Panc1 (cell line): ENCODE measurements around the gene MAN1A1. TPM values are rescaled to one million over a fixed set of nuclear protein-coding genes. Genes with fewer than 3 reads are reported as not detected.
A peak's percentile ranks its signal among the peaks of the same experiment; 100 is the strongest.

ENCODE experiments used
- ATAC-seq: fragments of 200-7000 bp; cut with Tn5 transposase; 2 replicates; pipeline ENCODE4 v1.9.1; 2020; ENCODE audit warnings: mild to moderate bottlenecking, moderate library complexity
- BruUV-seq: library from RNA; stranded (reverse); fragments of 400-500 nt; replicated peaks from 2 replicates; lab custom pipeline; 2021; lab: Mats Ljungman, UMichigan
- CTCF ChIA-PET: fragments of 300-600 bp; sonication (Branson Sonifier 250); formaldehyde crosslinking; loops from one replicate; lab custom pipeline; 2022; ENCODE audit warnings: antibody characterized with exemption; lab: Charles Lee
- POLR2A ChIA-PET: fragments of 300-600 bp; sonication (Branson Sonifier 250); formaldehyde crosslinking; loops from one replicate; lab custom pipeline; 2022; ENCODE audit warnings: antibody characterized with exemption; lab: Charles Lee
- DNase-seq: peaks from one replicate; pipeline ENCODE4 v3.0.0-alpha.2; 2010; ENCODE audit warnings: low read depth, low spot score
- H3K27ac ChIP-seq: 2 replicates; pipeline ENCODE4 v1.5.1; 2011; ENCODE audit warnings: mild to moderate bottlenecking, low read length, inconsistent platforms
- H3K27me3 ChIP-seq: fragments of 200-500 bp; sonication (Bioruptor generic); 2 replicates; pipeline ENCODE4 v1.6.0; 2014; ENCODE audit warnings: low read length, inconsistent platforms; ENCODE audit not compliant: control insufficient read depth, insufficient read depth
- H3K36me3 ChIP-seq: fragments of 200-500 bp; sonication (Bioruptor generic); 2 replicates; pipeline ENCODE4 v1.5.1; 2014; ENCODE audit warnings: inconsistent platforms, mild to moderate bottlenecking, low read length, moderate library complexity; ENCODE audit not compliant: control insufficient read depth, insufficient read depth
- H3K4me1 ChIP-seq: 2 replicates; pipeline ENCODE4 v1.5.1; 2011; ENCODE audit warnings: inconsistent platforms, mild to moderate bottlenecking, low read length, moderate library complexity; ENCODE audit not compliant: control insufficient read depth, insufficient read depth
- H3K4me3 ChIP-seq, 2 experiments: 2 replicates each; pipeline ENCODE4 v1.5.1; 2011 to 2012; ENCODE audit warnings: low read depth in 2 of 2, low read length in 2 of 2, mild to moderate bottlenecking in 2 of 2, inconsistent platforms in 1 of 2, moderate library complexity in 1 of 2
- H3K9me3 ChIP-seq: fragments of 200-500 bp; sonication (Bioruptor generic); 2 replicates; pipeline ENCODE4 v1.5.1; 2014; ENCODE audit warnings: low read depth, mild to moderate bottlenecking, inconsistent platforms, low read length, moderate library complexity; ENCODE audit not compliant: control insufficient read depth, insufficient read depth
- CTCF ChIP-seq: fragments of 450-650 bp; IDR thresholded peaks from 2 replicates; pipeline ENCODE4 v1.5.1; 2017; ENCODE audit warnings: mild to moderate bottlenecking
- POLR2AphosphoS5 ChIP-seq: IDR thresholded peaks from 2 replicates; pipeline ENCODE4 v1.6.1; 2012; ENCODE audit warnings: mild to moderate bottlenecking, low read depth, low read length, moderate library complexity
- REST ChIP-seq, 2 experiments: IDR thresholded peaks; 2 replicates each; pipeline ENCODE4 v1.6.1; 2011 to 2012; ENCODE audit warnings: low read depth in 2 of 2, control low read depth in 1 of 2, low read length in 1 of 2, mild to moderate bottlenecking in 1 of 2, moderate library complexity in 1 of 2; ENCODE audit not compliant: insufficient read depth in 1 of 2
- SIN3A ChIP-seq: IDR thresholded peaks from 2 replicates; pipeline ENCODE4 v1.6.1; 2012; ENCODE audit warnings: low read depth, mild to moderate bottlenecking, low read length, moderate library complexity, borderline replicate concordance; ENCODE audit not compliant: insufficient read depth
- TCF7L2 ChIP-seq: IDR thresholded peaks from 2 replicates; pipeline ENCODE4 v1.6.1; 2011; ENCODE audit warnings: mild to moderate bottlenecking, low read depth, low read length, inconsistent platforms
- in situ Hi-C: cut with HindIII; loops from 2 replicates; pipeline ENCODE4 v1.10.0; 2016; ENCODE audit warnings: low sequenced_read_pairs, low pct_unique_long_range_greater_than_20kb
- intact Hi-C: fragments of 100-400 bp; cut with micrococcal nuclease; formaldehyde crosslinking; loops from one replicate; pipeline ENCODE4 v1.10.0; 2022; ENCODE audit not compliant: unreplicated experiment
- total RNA-seq: library from RNA; stranded (reverse); gene quantifications from one replicate; pipeline ENCODE4 v1.2.1, GENCODE V29; 2021; ENCODE audit not compliant: unreplicated experiment

The MAN1A1 gene
- total RNA-seq, 1 experiment from 2014 or later: 3.2 TPM

DNA sequence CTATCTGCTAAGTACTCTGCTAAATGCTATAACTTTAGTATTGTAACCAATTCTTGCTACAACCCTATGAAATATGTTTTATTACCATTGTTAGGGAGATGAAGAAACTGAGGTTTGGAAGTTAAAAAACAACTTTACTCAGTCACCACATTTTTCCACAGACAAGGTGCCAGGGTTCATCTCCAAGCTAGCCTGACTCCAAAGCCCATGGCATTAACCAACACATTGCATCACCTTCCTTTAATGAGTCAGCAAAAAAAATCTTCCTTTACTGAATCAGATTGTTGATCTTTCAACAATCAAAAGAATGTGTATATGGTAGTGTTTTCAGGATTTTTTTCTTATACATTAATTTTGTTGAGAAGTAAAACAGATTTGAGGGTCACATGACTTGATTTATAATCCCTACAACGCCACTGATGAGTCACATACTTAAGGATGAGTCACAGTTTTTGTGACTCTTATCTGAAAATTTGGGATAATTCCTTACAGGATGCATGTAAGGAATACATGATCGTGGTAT is 41.5 kb downstream of the MAN1A1 start:
- DNase-seq (peak; percentile 17), ATAC-seq (no peak)
- Histone ChIP-seq H3K4me3 (no peak overlapping the region), H3K4me1 (no peaks in the 10 kb centered on the region), H3K36me3 (no peaks in the 10 kb centered on the region), H3K9me3 (no peaks in the 10 kb centered on the region), H3K27me3 (no peaks in the 10 kb centered on the region), H3K27ac (no peak overlapping the region)
- BruUV-seq: no TSS peak
- ChIA-PET POLR2A (no interaction called here), CTCF (no interaction called here)
- intact Hi-C loops (no loop called here), in situ Hi-C loops (no loop called here)
- TF ChIP-seq CTCF (no peak), SIN3A (no peak), POLR2AphosphoS5 (no peak)

GRCh38 chr6:119307056-119307455 is 42.5 kb downstream of the MAN1A1 start:
- H3K9me3 ChIP-seq: no peaks in the 10 kb centered on the region
- ATAC-seq (no peak), DNase-seq (no peak)
- H3K36me3 ChIP-seq: no peaks in the 10 kb centered on the region
- no peak overlapping the region for H3K4me3 ChIP-seq
- ChIA-PET CTCF (no interaction called here), POLR2A (no interaction called here)
- no peaks in the 10 kb centered on the region for H3K27me3 ChIP-seq
- intact Hi-C loops: no loop called here
- BruUV-seq: no TSS peak
- TF ChIP-seq TCF7L2 (no peak), REST (IDR thresholded peaks at IDR 0.05; ENCODE audit: insufficient read depth in 1 of 2, low read depth in 2 of 2, low read length in 1 of 2) (no peak), SIN3A (no peak)
- in situ Hi-C loops: no loop called here
- no peak overlapping the region for H3K27ac ChIP-seq
- H3K4me1 ChIP-seq: no peaks in the 10 kb centered on the region

DNA sequence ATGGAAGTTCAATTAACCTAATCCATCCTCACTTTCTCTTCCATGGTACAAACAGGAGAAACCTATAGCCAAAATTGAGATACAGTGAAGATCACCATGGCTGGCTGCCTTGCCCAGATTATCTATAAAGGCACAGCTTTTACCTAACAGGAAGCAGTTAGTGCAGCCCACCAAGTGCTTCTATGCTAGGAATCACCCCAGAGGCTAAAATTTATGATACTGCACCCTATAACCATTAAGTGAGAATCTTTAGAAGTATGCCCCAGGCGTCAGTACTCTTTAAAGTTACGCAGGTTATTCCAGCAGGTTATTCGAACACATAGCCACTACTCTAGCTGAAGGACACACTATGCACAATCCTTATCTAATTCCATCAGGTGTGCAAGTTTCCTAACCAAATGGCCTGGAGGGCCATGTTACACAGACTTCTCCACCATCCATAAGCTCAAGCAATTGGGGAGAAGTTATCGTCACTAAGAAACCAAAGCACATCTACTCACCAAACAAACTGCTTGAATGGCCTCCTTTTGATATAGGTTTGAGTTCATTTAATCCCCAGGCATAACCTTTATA is 43.1 kb downstream of the MAN1A1 start:
- Histone ChIP-seq H3K4me1 (no peaks in the 10 kb centered on the region), H3K9me3 (no peaks in the 10 kb centered on the region), H3K36me3 (no peaks in the 10 kb centered on the region), H3K27me3 (no peaks in the 10 kb centered on the region), H3K27ac (no peak overlapping the region), H3K4me3 (no peak overlapping the region)
- no TSS peak for BruUV-seq
- TF ChIP-seq SIN3A (no peak), CTCF (no peak), POLR2AphosphoS5 (no peak), TCF7L2 (no peak), REST (IDR thresholded peaks at IDR 0.05; ENCODE audit: insufficient read depth in 1 of 2, low read depth in 2 of 2, low read length in 1 of 2) (no peak)
- intact Hi-C loops: no loop called here
- in situ Hi-C loops: no loop called here
- DNase-seq: no peak
- ATAC-seq: no peak
- ChIA-PET CTCF (no interaction called here), POLR2A (no interaction called here)
